Cardiac muscle cell (in vitro differentiated cells and primary cell): Measurements from ENCODE around the gene TRMU. TPM values are rescaled to one million over a fixed set of nuclear protein-coding genes. Genes with fewer than 3 reads are reported as not detected.

ENCODE experiments used
- DNase-seq, 2 donors: peaks; one replicate each; pipeline versions ENCODE4 v3.0.0 to v3.0.0-alpha.2; 2010 to 2017; ENCODE audit warnings: low read depth in 1 of 2, low spot score in 1 of 2
- H3K27ac ChIP-seq: fragments of 200-600 bp; sonication (generic); 2 replicates; pipeline ENCODE4 v1.5.1; 2016
- H3K27me3 ChIP-seq: fragments of 200-600 bp; sonication (generic); 2 replicates; pipeline ENCODE4 v1.6.0; 2016; ENCODE audit warnings: control low read depth
- H3K36me3 ChIP-seq: fragments of 200-600 bp; sonication (generic); 2 replicates; pipeline ENCODE4 v1.5.1; 2016; ENCODE audit warnings: control low read depth
- H3K4me1 ChIP-seq: fragments of 200-600 bp; sonication (generic); 2 replicates; pipeline ENCODE4 v1.8.1; 2017; ENCODE audit warnings: low read depth, mild to moderate bottlenecking, mixed run types
- H3K4me3 ChIP-seq: fragments of 200-600 bp; sonication (generic); 2 replicates; pipeline ENCODE4 v1.5.1; 2016; ENCODE audit warnings: mild to moderate bottlenecking
- H3K9me3 ChIP-seq: fragments of 200-600 bp; sonication (generic); 2 replicates; pipeline ENCODE4 v1.5.1; 2017; ENCODE audit warnings: low read depth, mild to moderate bottlenecking, control low read depth
- polyA plus RNA-seq: library from polyadenylated mRNA; unstranded; fragments of >200 nt; fragmentation: Nextera tagmentation; extraction: Ambion mirVana; gene quantifications from 2 replicates; pipeline ENCODE4 v1.2.1, GENCODE V29; 2016
- total RNA-seq: library from RNA; depleted of rRNA; stranded (reverse); fragments of >200 nt; gene quantifications from 2 replicates; pipeline ENCODE4 v1.2.3, GENCODE V29; 2016
- TF ChIP-seq, protein P1 (sequence below): IDR thresholded peaks from 2 replicates; pipeline ENCODE4 v1.5.1; 2012; ENCODE audit warnings: low read depth, mild to moderate bottlenecking, low read length

The TRMU gene
- total and polyA plus RNA-seq, 2 experiments from 2014 or later = 127 to 130 TPM

GRCh38 chr22:46331496-46331895 lies 4.0 kb upstream of the TRMU start:
- Histone ChIP-seq H3K27ac (no peak overlapping the region), H3K4me1 (peaks cover 3% of the 10 kb centered on the region), H3K4me3 (no peak overlapping the region), H3K27me3 (no peaks in the 10 kb centered on the region), H3K9me3 (no peaks in the 10 kb centered on the region), H3K36me3 (no peaks in the 10 kb centered on the region)
- TF ChIP-seq, protein P1, sequence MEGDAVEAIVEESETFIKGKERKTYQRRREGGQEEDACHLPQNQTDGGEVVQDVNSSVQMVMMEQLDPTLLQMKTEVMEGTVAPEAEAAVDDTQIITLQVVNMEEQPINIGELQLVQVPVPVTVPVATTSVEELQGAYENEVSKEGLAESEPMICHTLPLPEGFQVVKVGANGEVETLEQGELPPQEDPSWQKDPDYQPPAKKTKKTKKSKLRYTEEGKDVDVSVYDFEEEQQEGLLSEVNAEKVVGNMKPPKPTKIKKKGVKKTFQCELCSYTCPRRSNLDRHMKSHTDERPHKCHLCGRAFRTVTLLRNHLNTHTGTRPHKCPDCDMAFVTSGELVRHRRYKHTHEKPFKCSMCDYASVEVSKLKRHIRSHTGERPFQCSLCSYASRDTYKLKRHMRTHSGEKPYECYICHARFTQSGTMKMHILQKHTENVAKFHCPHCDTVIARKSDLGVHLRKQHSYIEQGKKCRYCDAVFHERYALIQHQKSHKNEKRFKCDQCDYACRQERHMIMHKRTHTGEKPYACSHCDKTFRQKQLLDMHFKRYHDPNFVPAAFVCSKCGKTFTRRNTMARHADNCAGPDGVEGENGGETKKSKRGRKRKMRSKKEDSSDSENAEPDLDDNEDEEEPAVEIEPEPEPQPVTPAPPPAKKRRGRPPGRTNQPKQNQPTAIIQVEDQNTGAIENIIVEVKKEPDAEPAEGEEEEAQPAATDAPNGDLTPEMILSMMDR = no peak
- no peak for DNase-seq

DNA sequence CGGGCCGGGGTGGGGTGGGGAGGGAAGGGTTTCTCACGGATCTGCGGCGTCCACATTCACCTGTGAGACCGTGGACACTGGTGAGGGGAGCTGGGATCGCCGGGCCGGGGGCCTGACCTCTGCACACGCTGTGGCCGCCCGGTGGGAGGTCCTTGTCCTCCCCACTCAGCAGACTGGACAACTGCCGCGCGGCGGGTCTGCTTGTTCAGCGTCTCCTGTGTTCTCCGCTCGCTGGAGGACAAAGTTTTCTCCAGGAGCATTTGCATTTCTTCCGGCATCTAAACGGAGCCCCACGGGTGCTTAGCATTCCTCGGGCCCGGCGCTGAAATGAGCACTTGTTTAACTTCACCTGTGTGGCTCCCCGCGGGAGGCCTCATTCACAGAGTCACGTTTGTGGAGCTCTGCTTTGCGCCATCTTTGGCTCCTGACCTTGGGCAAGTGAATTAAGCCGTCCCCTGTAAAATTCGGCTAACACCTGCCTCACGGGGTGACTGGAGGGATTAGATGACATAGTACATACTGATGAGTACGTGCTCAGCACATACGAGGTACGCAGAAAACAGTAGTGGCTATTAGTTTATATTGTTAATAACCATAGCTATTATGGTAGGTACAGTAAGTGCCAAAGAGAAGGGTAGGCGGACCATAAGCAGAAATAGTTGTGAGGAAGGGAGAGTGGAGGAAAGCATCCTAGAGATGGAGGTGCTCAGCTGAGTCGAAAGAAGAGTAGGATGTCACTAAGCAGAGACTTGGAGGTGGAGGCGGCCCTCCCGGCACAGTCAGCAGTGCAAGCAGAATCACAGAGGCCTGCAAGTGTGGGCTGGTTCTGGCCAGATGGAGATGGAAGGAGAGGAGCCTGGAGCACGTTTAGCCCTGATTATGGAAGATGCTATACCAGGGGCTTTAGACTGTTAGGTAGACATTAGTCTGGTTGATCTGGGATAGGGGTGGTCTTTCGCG lies 885 bp downstream of the TRMU start:
- Histone ChIP-seq H3K4me1 (peaks cover 7% of the 10 kb centered on the region), H3K27me3 (no peaks in the 10 kb centered on the region), H3K36me3 (peaks cover 30% of the 10 kb centered on the region), H3K4me3 (peak overlapping the region; percentile 83), H3K9me3 (no peaks in the 10 kb centered on the region), H3K27ac (peak overlapping the region; percentile 96)
- TF ChIP-seq, protein P1 = no peak
- DNase-seq = peak; percentile 16 to 63

GRCh38 chr22:46337870-46338269 lies 2.4 kb downstream of the TRMU start:
- H3K4me1 ChIP-seq = peaks cover 7% of the 10 kb centered on the region
- H3K36me3 ChIP-seq = peaks cover 32% of the 10 kb centered on the region
- no peaks in the 10 kb centered on the region for H3K27me3 ChIP-seq
- H3K27ac ChIP-seq = no peak overlapping the region
- TF ChIP-seq, protein P1 = no peak
- no peaks in the 10 kb centered on the region for H3K9me3 ChIP-seq
- no peak for DNase-seq
- no peak overlapping the region for H3K4me3 ChIP-seq

DNA sequence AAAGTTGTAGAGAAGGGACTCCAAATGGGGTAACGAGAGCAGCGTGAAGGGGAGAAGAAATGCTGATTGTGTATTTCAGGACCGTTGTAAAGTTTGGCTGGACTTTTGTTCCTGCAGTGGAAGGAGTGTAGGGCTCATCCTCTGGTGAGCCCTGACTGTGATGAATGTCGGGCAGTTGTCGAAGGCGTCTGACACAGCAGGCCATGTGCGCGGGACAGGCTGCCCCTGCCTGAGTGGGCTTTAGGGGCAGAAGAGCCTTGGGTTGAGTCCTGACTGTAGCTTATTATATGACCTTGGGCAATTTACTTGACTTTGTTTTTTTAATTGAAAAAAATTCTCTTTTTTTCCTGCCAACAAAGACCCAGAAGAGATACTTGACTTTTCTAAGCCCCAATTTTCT lies 3.1 kb downstream of the TRMU start:
- Histone ChIP-seq H3K9me3 (no peaks in the 10 kb centered on the region), H3K36me3 (peaks cover 32% of the 10 kb centered on the region), H3K4me1 (peaks cover 11% of the 10 kb centered on the region), H3K27ac (no peak overlapping the region), H3K27me3 (no peaks in the 10 kb centered on the region), H3K4me3 (no peak overlapping the region)
- TF ChIP-seq, protein P1 = no peak
- DNase-seq = no peak

- Histone ChIP-seq H3K27me3 (no peaks in the 10 kb centered on the region), H3K36me3 (peaks cover 32% of the 10 kb centered on the region)
- no peak for DNase-seq
Observed at GRCh38 chr22:46339956-46340355, 4.4 kb downstream of the TRMU start.

More at GRCh38 chr22:46339956-46340355, 4.4 kb downstream of the TRMU start:
- TF ChIP-seq, protein P1 = no peak
- Histone ChIP-seq H3K4me3 (no peak overlapping the region), H3K27ac (no peak overlapping the region), H3K4me1 (peaks cover 22% of the 10 kb centered on the region), H3K9me3 (no peaks in the 10 kb centered on the region)
